Ascending aorta (tissue), 2 donors: ENCODE results near the gene NT5DC4. TPM values are rescaled to one million over a fixed set of nuclear protein-coding genes. Genes with fewer than 3 reads are reported as not detected.

Source experiments
- DNase-seq, 2 donors: peaks; one replicate each; pipeline ENCODE4 v3.0.0-alpha.2; 2019; ENCODE audit warnings: low spot score in 2 of 2
- H3K27ac ChIP-seq, 2 donors: fragments of 200-600 bp; sonication (generic); one replicate each; pipeline ENCODE4 v1.5.1; 2016 to 2017; ENCODE audit warnings: mild to moderate bottlenecking in 1 of 2
- H3K27me3 ChIP-seq: fragments of 200-600 bp; sonication (generic); one replicate; pipeline ENCODE4 v1.5.1; 2017
- H3K36me3 ChIP-seq, 2 donors: fragments of 200-600 bp; sonication (generic); one replicate each; pipeline ENCODE4 v1.5.1; 2016
- H3K4me1 ChIP-seq, 2 donors: fragments of 200-600 bp; sonication (generic); one replicate each; pipeline ENCODE4 v1.5.1; 2016 to 2017; ENCODE audit warnings: mild to moderate bottlenecking in 1 of 2
- H3K4me3 ChIP-seq, 2 donors: fragments of 200-600 bp; sonication (generic); one replicate each; pipeline ENCODE4 v1.5.1; 2016 to 2017; ENCODE audit warnings: mild to moderate bottlenecking in 1 of 2
- H3K9me3 ChIP-seq, 2 donors: fragments of 200-600 bp; sonication (generic); one replicate each; pipeline ENCODE4 v1.5.1; 2016
- CTCF ChIP-seq, 3 experiments: fragments of 200-600 bp in 2 of 3; fragments of 450-650 bp in 1 of 3; sonication (generic) in 2 of 3; IDR thresholded peaks; one replicate each; pipeline ENCODE4 v1.5.1; 2016 to 2019; ENCODE audit warnings: antibody characterized with exemption in 3 of 3, mild to moderate bottlenecking in 1 of 3, moderate library complexity in 1 of 3
- intact Hi-C: fragments of 100-400 bp; cut with DNase I; formaldehyde crosslinking; loops from one replicate; pipeline ENCODE4 v1.15.1; 2023
- total RNA-seq: library from RNA; depleted of rRNA; stranded (reverse); fragments of >200 nt; gene quantifications from one replicate; pipeline ENCODE4 v1.1.0, GENCODE V29; 2016

The NT5DC4 gene
- not detected for total RNA-seq

GRCh38 chr2:112720785-112721184, at the start of gene NT5DC4:
NT5DC4 (plus strand) TSS chr2:112721020; CDS start chr2:112721080, 60 bp downstream.
- Histone ChIP-seq H3K27ac (no peak within 1 kb of the TSS), H3K36me3 (no peaks in the 10 kb centered on the region), H3K4me1 (no peaks in the 10 kb centered on the region), H3K4me3 (no peak within 1 kb of the TSS), H3K9me3 (no peaks in the 10 kb centered on the region), H3K27me3 (no peaks in the 10 kb centered on the region)
- no peak for DNase-seq
- intact Hi-C loops = no loop called here
- TF ChIP-seq CTCF (IDR thresholded peaks at IDR 0.05) = no peak

- Histone ChIP-seq H3K27me3 (no peaks in the 10 kb centered on the region), H3K4me1 (no peaks in the 10 kb centered on the region), H3K27ac (no peak overlapping the region), H3K9me3 (no peaks in the 10 kb centered on the region), H3K4me3 (no peak overlapping the region), H3K36me3 (no peaks in the 10 kb centered on the region)
- intact Hi-C loops = no loop called here
- no peak for DNase-seq
- no peak for TF ChIP-seq CTCF (IDR thresholded peaks at IDR 0.05)
Observed at GRCh38 chr2:112671801-112672200, 49.0 kb upstream of the NT5DC4 start.

- intact Hi-C loops = no loop called here
- H3K27ac ChIP-seq = no peak overlapping the region
- H3K9me3 ChIP-seq = no peaks in the 10 kb centered on the region
- no peaks in the 10 kb centered on the region for H3K4me1 ChIP-seq
- H3K4me3 ChIP-seq = no peak overlapping the region
- no peaks in the 10 kb centered on the region for H3K36me3 ChIP-seq
- DNase-seq = no peak
- no peaks in the 10 kb centered on the region for H3K27me3 ChIP-seq
- TF ChIP-seq CTCF (IDR thresholded peaks at IDR 0.05) = no peak
Observed at GRCh38 chr2:112673008-112673407, 47.8 kb upstream of the NT5DC4 start.

- peak; percentile 28 to 76 for DNase-seq
- Histone ChIP-seq H3K27me3 (no peaks in the 10 kb centered on the region), H3K4me1 (no peaks in the 10 kb centered on the region), H3K36me3 (no peaks in the 10 kb centered on the region), H3K27ac (no peak overlapping the region), H3K4me3 (no peak overlapping the region), H3K9me3 (no peaks in the 10 kb centered on the region)
- no peak for TF ChIP-seq CTCF (IDR thresholded peaks at IDR 0.05)
- intact Hi-C loops = no loop called here
Observed at GRCh38 chr2:112674229-112674628, 46.6 kb upstream of the NT5DC4 start.

GRCh38 chr2:112679484-112679883, 41.3 kb upstream of the NT5DC4 start:
- intact Hi-C loops = no loop called here
- no peak for TF ChIP-seq CTCF (IDR thresholded peaks at IDR 0.05)
- H3K4me1 ChIP-seq = peaks cover 0 to 6% of the 10 kb centered on the region in 2 donors
- H3K4me3 ChIP-seq = no peak overlapping the region
- H3K36me3 ChIP-seq = no peaks in the 10 kb centered on the region
- DNase-seq = no peak
- peak overlapping the region; percentile 6 to 21 for H3K27ac ChIP-seq
- no peaks in the 10 kb centered on the region for H3K27me3 ChIP-seq
- no peaks in the 10 kb centered on the region for H3K9me3 ChIP-seq

- Histone ChIP-seq H3K9me3 (no peaks in the 10 kb centered on the region), H3K27ac (no peak overlapping the region), H3K4me1 (peaks cover 0 to 6% of the 10 kb centered on the region in 2 donors), H3K4me3 (no peak overlapping the region), H3K27me3 (no peaks in the 10 kb centered on the region), H3K36me3 (no peaks in the 10 kb centered on the region)
- intact Hi-C loops = no loop called here
- DNase-seq = no peak
- no peak for TF ChIP-seq CTCF (IDR thresholded peaks at IDR 0.05)
Observed at GRCh38 chr2:112680666-112681101, 40.1 kb upstream of the NT5DC4 start.
